Loucy (cell line): ENCODE data around the gene ZNF521.
"Not testable (repeated sequence)": the region's sequence is repeated elsewhere in the genome, so short reads cannot be mapped to it uniquely, and the experiment has no call there.

Source experiments
- H2AFZ ChIP-seq: fragments of 200-600 bp; sonication (generic); 2 replicates; pipeline ENCODE4 v1.6.0; 2016; ENCODE audit warnings: antibody characterized with exemption, mild to moderate bottlenecking, low read length, moderate library complexity
- H3F3A ChIP-seq: fragments of 200-600 bp; 2 replicates; pipeline ENCODE4 v1.6.0; 2016; ENCODE audit warnings: antibody characterized with exemption, low read depth, mild to moderate bottlenecking
- H3K27me3 ChIP-seq: fragments of 200-600 bp; sonication (generic); 2 replicates; pipeline ENCODE4 v1.6.1; 2014; ENCODE audit warnings: low read length, mild to moderate bottlenecking; ENCODE audit not compliant: insufficient read depth, poor library complexity, severe bottlenecking
- H3K36me3 ChIP-seq: fragments of 200-600 bp; sonication (generic); 2 replicates; pipeline ENCODE4 v1.6.1; 2016; ENCODE audit warnings: low read length; ENCODE audit not compliant: insufficient read depth
- H3K4me1 ChIP-seq: fragments of 200-600 bp; sonication (generic); 2 replicates; pipeline ENCODE4 v1.5.1; 2014; ENCODE audit warnings: low read length, mild to moderate bottlenecking; ENCODE audit not compliant: insufficient read depth, poor library complexity, severe bottlenecking
- H3K4me2 ChIP-seq: fragments of 200-600 bp; sonication (generic); 2 replicates; pipeline ENCODE4 v1.6.0; 2014; ENCODE audit warnings: antibody characterized with exemption, low read length, low read depth, mild to moderate bottlenecking; ENCODE audit not compliant: poor library complexity, severe bottlenecking
- H3K4me3 ChIP-seq: fragments of 200-600 bp; sonication (generic); 2 replicates; pipeline ENCODE4 v1.5.1; 2014; ENCODE audit warnings: low read length, mild to moderate bottlenecking, mixed read lengths; ENCODE audit not compliant: poor library complexity, severe bottlenecking
- H3K79me2 ChIP-seq: fragments of 200-600 bp; sonication (generic); 2 replicates; pipeline ENCODE4 v1.6.1; 2014; ENCODE audit warnings: low read length; ENCODE audit not compliant: insufficient read depth
- H3K9ac ChIP-seq: fragments of 200-600 bp; sonication (generic); 2 replicates; pipeline ENCODE4 v1.6.0; 2014; ENCODE audit warnings: mild to moderate bottlenecking, low read depth, low read length, moderate library complexity; ENCODE audit not compliant: poor library complexity, severe bottlenecking
- H3K9me2 ChIP-seq: fragments of 200-600 bp; sonication (generic); replicated peaks from 2 replicates; pipeline ENCODE4 v1.6.1; 2016; ENCODE audit warnings: low read depth, low read length, mixed read lengths
- H3K9me3 ChIP-seq: fragments of 200-600 bp; sonication (generic); 2 replicates; pipeline ENCODE4 v1.6.1; 2014; ENCODE audit warnings: mild to moderate bottlenecking, antibody characterized with exemption, low read length, low read depth; ENCODE audit not compliant: insufficient read depth
- H4K20me1 ChIP-seq: fragments of 200-600 bp; sonication (generic); 2 replicates; pipeline ENCODE4 v1.6.0; 2014; ENCODE audit warnings: antibody characterized with exemption, low read length, mild to moderate bottlenecking; ENCODE audit not compliant: insufficient read depth, poor library complexity, severe bottlenecking
- CTCF ChIP-seq: fragments of 200-600 bp; sonication (generic); conservative IDR thresholded peaks from 2 replicates; pipeline ENCODE4 v1.5.1; 2014; ENCODE audit warnings: mild to moderate bottlenecking, antibody characterized with exemption, low read length
- EZH2phosphoT487 ChIP-seq: fragments of 200-600 bp; IDR thresholded peaks from 2 replicates; pipeline ENCODE4 v1.6.1; 2018; ENCODE audit warnings: antibody characterized with exemption, mild to moderate bottlenecking, moderate library complexity, borderline replicate concordance

The ZNF521 gene

GRCh38 chr18:25033747-25034471 is 318.1 kb downstream of the ZNF521 start:
- Histone ChIP-seq H3K9ac (no peak overlapping the region), H3K9me3 (no peaks in the 10 kb centered on the region), H3K9me2 (no peaks in the 10 kb centered on the region), H3F3A (no peaks in the 10 kb centered on the region), H3K4me3 (no peak overlapping the region), H3K4me2 (no peak overlapping the region), H4K20me1 (no peaks in the 10 kb centered on the region), H2AFZ (no peak overlapping the region), H3K79me2 (no peaks in the 10 kb centered on the region), H3K36me3 (no peaks in the 10 kb centered on the region), H3K4me1 (peaks cover 4% of the 10 kb centered on the region), H3K27me3 (no peaks in the 10 kb centered on the region)
- no peak for TF ChIP-seq EZH2phosphoT487
- TF ChIP-seq CTCF, result no peak

DNA sequence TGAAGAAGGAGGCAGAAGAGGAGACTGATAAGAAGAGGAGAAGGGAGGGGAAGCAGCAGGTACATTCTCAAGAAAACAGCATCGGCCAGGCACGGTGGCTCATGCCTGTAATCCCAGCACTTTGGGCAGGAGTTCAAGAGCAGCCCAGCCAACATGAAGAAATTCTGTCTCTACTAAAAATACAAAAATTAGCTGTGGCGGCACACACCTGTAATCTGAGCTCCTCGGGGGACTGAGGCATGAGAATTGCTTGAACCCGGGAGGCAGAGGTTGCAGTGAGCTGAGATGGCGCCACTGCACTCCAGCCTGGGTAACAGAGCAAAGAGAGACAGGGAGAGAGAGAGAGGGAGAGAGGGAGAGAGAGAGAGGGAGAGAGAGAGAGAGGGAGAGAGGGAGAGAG is 318.8 kb downstream of the ZNF521 start:
- not testable (repeated sequence) for H2AFZ ChIP-seq, H3K9me3 ChIP-seq, H3K4me1 ChIP-seq, H3F3A ChIP-seq, H3K9me2 ChIP-seq, H3K27me3 ChIP-seq, H3K79me2 ChIP-seq, H4K20me1 ChIP-seq, H3K36me3 ChIP-seq, H3K9ac ChIP-seq, H3K4me2 ChIP-seq, H3K4me3 ChIP-seq

DNA sequence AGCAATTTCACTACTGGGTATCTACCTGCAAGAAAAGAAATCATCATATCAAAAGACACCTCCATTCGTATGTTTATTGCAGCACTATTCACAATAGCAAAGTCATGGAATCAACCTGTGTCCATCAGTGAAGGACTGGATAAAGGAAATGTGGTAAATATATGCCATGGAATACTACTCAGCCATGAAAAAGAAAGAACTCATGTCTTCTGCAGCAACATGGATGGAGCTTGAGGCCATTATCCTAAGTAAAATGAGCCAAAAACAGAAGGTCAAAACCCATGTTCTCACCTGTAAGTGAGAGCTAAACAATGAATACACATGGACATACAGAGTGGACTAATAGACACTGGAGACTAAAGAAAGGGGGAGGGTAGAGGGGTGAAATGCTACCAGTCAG is 322.2 kb downstream of the ZNF521 start:
- Histone ChIP-seq H3K27me3 (no peaks in the 10 kb centered on the region), H4K20me1 (no peaks in the 10 kb centered on the region), H3K9me3 (no peaks in the 10 kb centered on the region), H3K9ac (no peak overlapping the region), H3F3A (no peaks in the 10 kb centered on the region), H3K4me3 (no peak overlapping the region), H3K9me2 (no peaks in the 10 kb centered on the region), H3K4me1 (peaks cover 4% of the 10 kb centered on the region), H2AFZ (no peak overlapping the region), H3K79me2 (no peaks in the 10 kb centered on the region), H3K4me2 (no peak overlapping the region), H3K36me3 (no peaks in the 10 kb centered on the region)
- TF ChIP-seq EZH2phosphoT487 (no peak), CTCF (no peak)

DNA sequence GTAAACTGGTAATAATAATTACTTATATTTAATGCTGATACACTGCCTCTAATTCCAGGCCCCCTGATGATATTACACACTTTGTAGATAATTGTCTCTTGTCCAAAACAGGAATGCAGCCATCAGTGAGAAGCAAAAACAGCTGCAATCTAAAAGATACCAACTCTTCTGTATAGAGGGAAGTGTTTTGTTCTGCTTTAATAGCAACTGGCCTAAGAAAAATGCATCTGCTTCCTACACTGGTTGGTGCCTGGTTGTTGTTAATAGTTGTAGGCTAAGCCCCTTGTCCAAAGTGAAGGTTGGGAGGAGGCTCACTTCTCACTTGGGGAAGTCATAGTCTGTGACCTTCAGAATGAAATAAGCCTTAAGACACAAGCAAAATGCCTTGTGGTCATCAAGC is 332.0 kb downstream of the ZNF521 start:
- Histone ChIP-seq H3K9me2 (no peaks in the 10 kb centered on the region), H4K20me1 (no peaks in the 10 kb centered on the region), H3K36me3 (no peaks in the 10 kb centered on the region), H2AFZ (no peak overlapping the region), H3K4me3 (no peak overlapping the region), H3K4me1 (no peaks in the 10 kb centered on the region), H3F3A (no peaks in the 10 kb centered on the region), H3K27me3 (no peaks in the 10 kb centered on the region), H3K9ac (no peak overlapping the region), H3K79me2 (no peaks in the 10 kb centered on the region), H3K9me3 (peaks cover 6% of the 10 kb centered on the region), H3K4me2 (no peak overlapping the region)
- TF ChIP-seq EZH2phosphoT487 (no peak), CTCF (no peak)
